HepG2 (cell line): Measurements from ENCODE around the gene GALK2. TPM values are rescaled to one million over a fixed set of nuclear protein-coding genes. Genes with fewer than 3 reads are reported as not detected.

Experiments used
- ATAC-seq: fragments of 200-7000 bp; cut with Tn5 transposase; 3 replicates; pipeline ENCODE4 v1.9.1; 2020; ENCODE audit warnings: mild to moderate bottlenecking, moderate library complexity
- BruUV-seq: library from RNA; stranded (reverse); fragments of 400-500 nt; replicated peaks from 2 replicates; lab custom pipeline; 2021; lab: Mats Ljungman, UMichigan
- CTCF ChIA-PET: fragments of 300-600 bp; formaldehyde crosslinking; extraction: SDS; loops from one replicate; lab custom pipeline; 2021; ENCODE audit warnings: low total read pairs, inconsistent platforms, low intra/inter-chr PET ratio; lab: Yijun Ruan, JAX
- POLR2A ChIA-PET: fragments of 350-600 bp; sonication (Branson Sonifier 250); formaldehyde crosslinking; loops from one replicate; lab custom pipeline; 2020; ENCODE audit warnings: antibody characterized with exemption, inconsistent platforms; lab: Yijun Ruan, JAX
- DNase-seq: peaks from one replicate; pipeline ENCODE4 v3.0.0-alpha.2; 2015; ENCODE audit warnings: low spot score
- FAIRE-seq: peaks from 3 replicates; lab custom pipeline; 2011; peaks lifted over from hg19 to GRCh38; lab: Jason Lieb, UNC
- H2AFZ ChIP-seq: one replicate; pipeline ENCODE4 v1.6.1; 2011; ENCODE audit warnings: low read length, inconsistent platforms
- H3K27ac ChIP-seq: fragments of 300-600 bp; 3 replicates; pipeline ENCODE4 v1.8.0; 2011; ENCODE audit warnings: mixed run types, mild to moderate bottlenecking, mixed read lengths, low read length, inconsistent platforms; ENCODE audit not compliant: insufficient read depth; ENCODE audit errors: extremely low read length
- H3K27me3 ChIP-seq, 2 experiments: fragments of 200-600 bp in 1 of 2; 2 replicates in 1 of 2; 3 replicates in 1 of 2; pipeline versions ENCODE4 v1.6.0 to v1.8.0; 2011; ENCODE audit warnings: low read length in 2 of 2, mild to moderate bottlenecking in 2 of 2, moderate library complexity in 2 of 2, inconsistent platforms in 1 of 2; ENCODE audit not compliant: insufficient read depth in 2 of 2, control insufficient read depth in 1 of 2
- H3K36me3 ChIP-seq, 2 experiments: fragments of 200-600 bp in 1 of 2; replicated peaks in 1 of 2; 2 replicates in 1 of 2; 3 replicates in 1 of 2; pipeline versions ENCODE4 v1.5.1 to v1.8.0; 2011; ENCODE audit warnings: low read length in 2 of 2, inconsistent platforms in 1 of 2; ENCODE audit not compliant: insufficient read depth in 2 of 2, control insufficient read depth in 1 of 2
- H3K4me1 ChIP-seq: 2 replicates; pipeline ENCODE4 v1.5.1; 2012; ENCODE audit warnings: low read length, inconsistent platforms; ENCODE audit not compliant: insufficient read depth
- H3K4me2 ChIP-seq: 2 replicates; pipeline ENCODE4 v1.6.0; 2011; ENCODE audit warnings: low read depth, low read length, inconsistent platforms
- H3K4me3 ChIP-seq, 3 experiments: fragments of 200-600 bp in 1 of 3; sonication (generic), shearing (Covaris generic) in 1 of 3; replicated peaks in 1 of 3; 2 replicates each; pipeline ENCODE4 v1.5.1; 2011 to 2016; ENCODE audit warnings: low read length in 3 of 3, inconsistent platforms in 2 of 3, low read depth in 2 of 3, mild to moderate bottlenecking in 2 of 3, control low read depth in 1 of 3, mixed read lengths in 1 of 3; ENCODE audit not compliant: insufficient read depth in 1 of 3
- H3K79me2 ChIP-seq: one replicate; pipeline ENCODE4 v1.6.1; 2011; ENCODE audit warnings: low read length, inconsistent platforms; ENCODE audit not compliant: insufficient read depth
- H3K9ac ChIP-seq: 2 replicates; pipeline ENCODE4 v1.6.0; 2011; ENCODE audit warnings: mild to moderate bottlenecking, low read depth, low read length, inconsistent platforms; ENCODE audit not compliant: insufficient read depth
- H3K9me3 ChIP-seq: 2 replicates; pipeline ENCODE4 v1.5.1; 2012; ENCODE audit warnings: mild to moderate bottlenecking, low read length
- H4K20me1 ChIP-seq: 2 replicates; pipeline ENCODE4 v1.6.0; 2011; ENCODE audit warnings: inconsistent platforms, mild to moderate bottlenecking, low read length, moderate library complexity; ENCODE audit not compliant: insufficient read depth
- GMEB2 ChIP-seq: IDR thresholded peaks from 2 replicates; pipeline ENCODE4 v1.6.1; 2016; ENCODE audit warnings: missing biosample characterization, missing genetic modification reagents, low read depth
- SP1 ChIP-seq, 2 experiments: fragments of 450-650 bp in 1 of 2; sonication (generic) in 1 of 2; formaldehyde crosslinking in 1 of 2; IDR thresholded peaks; 2 replicates each; pipeline versions ENCODE4 v1.4.0 to v1.6.1; 2016 to 2020; ENCODE audit warnings: missing genetic modification reagents in 1 of 2
- TCF7L2 ChIP-seq: IDR thresholded peaks from 2 replicates; pipeline ENCODE4 v1.6.1; 2011; ENCODE audit warnings: mild to moderate bottlenecking, low read depth, low read length, moderate library complexity
- U2AF2 ChIP-seq: fragments of 200-400 bp; formaldehyde crosslinking; IDR thresholded peaks from 2 replicates; pipeline ENCODE4 v1.6.1; 2017; ENCODE audit warnings: low read depth, mild to moderate bottlenecking, low read length
- ZBED4 ChIP-seq: sonication (generic); formaldehyde crosslinking; IDR thresholded peaks from 2 replicates; pipeline ENCODE4 v1.4.0; 2020; ENCODE audit warnings: missing genetic modification reagents, borderline replicate concordance
- ZBTB43 ChIP-seq: sonication (generic); formaldehyde crosslinking; conservative IDR thresholded peaks from 2 replicates; pipeline ENCODE4 v1.4.0; 2020; ENCODE audit warnings: missing genetic modification reagents
- ZBTB44 ChIP-seq: sonication (generic); formaldehyde crosslinking; IDR thresholded peaks from 2 replicates; pipeline ENCODE4 v1.4.0; 2020; ENCODE audit warnings: missing genetic modification reagents
- ZMAT5 ChIP-seq: sonication (generic); formaldehyde crosslinking; IDR thresholded peaks from 2 replicates; pipeline ENCODE4 v1.5.0; 2020; ENCODE audit warnings: mild to moderate bottlenecking, low read depth, missing genetic modification reagents, borderline replicate concordance
- ZNF136 ChIP-seq: sonication (generic); formaldehyde crosslinking; IDR thresholded peaks from 2 replicates; pipeline ENCODE4 v1.8.1; 2022; ENCODE audit warnings: low read depth, mild to moderate bottlenecking, moderate library complexity, missing genetic modification reagents
- ZNF639 ChIP-seq: conservative IDR thresholded peaks from 2 replicates; pipeline ENCODE4 v1.6.1; 2018; ENCODE audit warnings: missing genetic modification reagents
- ZNF773 ChIP-seq: sonication (generic); formaldehyde crosslinking; IDR thresholded peaks from 2 replicates; pipeline ENCODE4 v1.4.0; 2020; ENCODE audit warnings: missing genetic modification reagents, borderline replicate concordance
- ZNF790 ChIP-seq: sonication (generic); formaldehyde crosslinking; IDR thresholded peaks from 2 replicates; pipeline ENCODE4 v1.8.0; 2022; ENCODE audit warnings: missing genetic modification reagents, mild to moderate bottlenecking, borderline replicate concordance
- WGBS: methylation state at CpG from one replicate; pipeline ENCODE4 v1.1.6; 2017; ENCODE audit warnings: low lambda C conversion rate; 5-methylcytosine and 5-hydroxymethylcytosine counted together
- in situ Hi-C: cut with HindIII; loops from 2 replicates; pipeline ENCODE4 v1.10.0; 2017; ENCODE audit warnings: low pct_unique_long_range_greater_than_20kb; ENCODE audit not compliant: extremely low pct_ligation_motif_present
- intact Hi-C: fragments of 100-400 bp; cut with micrococcal nuclease; formaldehyde crosslinking; loops from one replicate; pipeline ENCODE4 v1.10.0; 2022; ENCODE audit not compliant: unreplicated experiment
- polyA plus RNA-seq, 8 experiments: library from polyadenylated mRNA; depleted of rRNA in 3 of 8; stranded (reverse) in 7 of 8; unstranded in 1 of 8; fragments of >200 nt; fragmentation: Illumina TruSeq in 4 of 8; extraction: Trizol in 4 of 8; gene quantifications; 2 replicates each; pipeline versions ENCODE4 v1.2.1 to v1.2.3, GENCODE V29; 2011 to 2016; ENCODE audit warnings: low read depth in 4 of 8, missing spikeins in 1 of 8, mixed read lengths in 1 of 8; ENCODE audit not compliant: insufficient read depth in 1 of 8
- total RNA-seq, 5 experiments: library from RNA; depleted of rRNA; stranded (reverse); fragments of >200 nt; fragmentation: Illumina TruSeq; extraction: Trizol; gene quantifications; 2 replicates each; pipeline ENCODE4 v1.2.3, GENCODE V29; 2016; ENCODE audit warnings: low read depth in 1 of 5

Gene GALK2
- total and polyA plus RNA-seq, 2 of the 13 experiments (the other 11 are each of a cell fraction or from before 2014, with no cell fraction given), result 17.6 to 32.8 TPM

GRCh38 chr15:49242820-49243219 is 72.8 kb downstream of the GALK2 start:
- peaks cover 2 to 13% of the 10 kb centered on the region in 2 experiments; a peak in 4 of 5 replicates for H3K36me3 ChIP-seq
- no peaks in the 10 kb centered on the region for H3K4me1 ChIP-seq
- H3K27ac ChIP-seq, result no peak overlapping the region
- ATAC-seq, result no peak
- no peak overlapping the region for H3K9ac ChIP-seq
- no peaks in the 10 kb centered on the region for H3K27me3 ChIP-seq
- no peak overlapping the region for H3K4me2 ChIP-seq
- TF ChIP-seq ZBTB43 (CRISPR knock-in tag) (no peak), ZBED4 (CRISPR knock-in tag) (no peak), ZMAT5 (CRISPR knock-in tag) (no peak), ZBTB44 (no peak), ZNF773 (no peak), TCF7L2 (no peak), SP1 (IDR thresholded peaks at IDR 0.05) (no peak), SP1 (CRISPR knock-in tag; IDR thresholded peaks at IDR 0.05) (no peak), ZNF790 (CRISPR knock-in tag) (no peak), U2AF2 (no peak), ZNF639 (CRISPR knock-in tag) (no peak), ZNF136 (CRISPR knock-in tag) (no peak), GMEB2 (CRISPR knock-in tag) (no peak)
- TF ChIP-seq, all 625 proteins: peak for 0
- H3K4me3 ChIP-seq, result no peak overlapping the region
- intact Hi-C loops (no loop called here), in situ Hi-C loops (loop anchor here (25.0 kb wide), 1 partner anchor 769 kb away; no protein-coding TSS in a partner anchor)
- CTCF ChIA-PET, result no interaction called here
- POLR2A ChIA-PET, result no interaction called here
- DNase-seq, result no peak
- H4K20me1 ChIP-seq, result no peaks in the 10 kb centered on the region
- no peak overlapping the region for H2AFZ ChIP-seq
- BruUV-seq, result no TSS peak
- H3K79me2 ChIP-seq, result no peaks in the 10 kb centered on the region
- WGBS, result 95% methylated on average over 2 of the region's 2 CpGs
- FAIRE-seq, result no peak
- no peaks in the 10 kb centered on the region for H3K9me3 ChIP-seq
